NOMO-1 treated with dmso at 0.1 percent for 144 hours (cell line): Measurements from ENCODE around the gene SPATA3.

ENCODE experiments used
- DNase-seq: peaks from one replicate; lab custom pipeline; 2025; ENCODE audit not compliant: unreplicated experiment; lab: John Stamatoyannopoulos, UW

The SPATA3 gene

DNA sequence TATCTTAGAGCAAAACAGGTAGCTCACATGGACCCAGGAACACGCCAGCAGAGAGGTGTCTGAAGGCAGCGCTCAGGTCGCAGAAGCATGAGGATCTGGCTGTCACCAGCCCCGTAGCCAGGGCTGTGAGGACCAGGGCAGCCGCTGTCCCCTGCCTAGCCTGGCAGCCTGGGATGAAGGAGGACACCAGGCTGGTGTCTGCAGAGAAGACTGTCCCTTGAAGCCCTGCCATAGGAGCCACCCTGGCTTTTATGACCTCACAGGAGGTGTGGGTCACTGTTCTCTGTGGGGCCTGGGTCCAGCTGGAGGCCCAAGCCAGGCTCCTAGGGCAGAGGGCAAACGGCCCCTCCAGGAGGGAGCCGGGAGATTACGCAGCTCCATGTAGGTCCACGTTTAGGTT, at the start of gene SPATA3:
Gene SPATA3, plus strand, starts transcription at position 301 of the 400 bp plus-strand sequence. CDS start 113 bp downstream, outside the sequence.
- DNase-seq: no peak

DNA sequence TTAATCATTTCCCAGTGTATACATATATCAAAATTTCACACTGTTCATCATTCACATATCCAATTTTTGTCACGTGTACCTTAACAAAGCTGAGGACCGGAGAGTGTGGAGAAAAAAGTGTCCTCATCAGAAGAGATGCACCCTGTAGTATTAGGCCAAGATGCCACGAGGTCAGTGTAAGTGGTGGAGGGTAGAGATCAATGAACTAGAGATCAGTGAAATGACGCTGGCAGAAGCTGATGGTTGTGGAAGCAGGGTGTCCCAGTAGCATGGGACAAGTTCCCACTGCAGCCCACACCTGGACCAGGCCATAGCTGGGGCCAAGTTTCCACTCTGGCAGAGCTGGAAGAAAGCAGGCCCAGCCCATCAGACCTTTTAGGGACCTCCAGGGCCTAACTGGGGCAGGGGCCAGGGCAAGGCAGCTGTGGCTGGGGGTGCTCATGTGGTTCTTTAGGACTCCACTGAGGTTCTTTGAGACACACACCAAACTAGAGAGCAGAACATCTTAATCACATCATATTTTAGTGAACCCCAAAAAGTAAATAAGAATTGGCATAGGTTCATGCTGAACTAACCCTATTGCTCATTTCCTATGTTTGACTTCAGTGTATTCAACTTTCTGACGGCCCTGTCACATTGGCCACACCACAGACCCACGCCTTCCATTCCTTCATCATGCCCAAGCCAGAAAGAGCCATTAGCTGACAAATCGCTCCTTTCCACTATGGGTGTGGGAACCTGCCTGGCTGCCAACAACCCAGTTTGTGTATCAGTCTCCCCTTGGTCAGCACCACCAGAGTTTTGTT, 49.3 kb upstream of the SPATA3 start:
- no peak for DNase-seq

DNA sequence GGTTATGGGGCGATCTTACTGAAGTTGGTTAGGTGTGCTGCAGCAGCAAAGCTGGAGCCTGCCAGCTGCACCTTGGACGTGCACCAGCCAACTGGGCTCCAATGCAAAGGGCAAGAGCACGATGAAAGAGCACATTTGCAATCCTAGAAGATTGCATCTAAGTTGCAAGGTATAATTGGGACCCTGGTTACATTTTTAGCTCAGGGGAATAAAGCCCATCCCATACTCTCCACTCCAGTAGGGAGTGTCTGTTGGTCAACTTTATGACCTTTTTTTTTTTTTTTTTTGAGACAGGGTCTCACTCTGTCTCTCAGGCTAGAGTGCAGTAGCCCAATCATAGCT, 48.7 kb upstream of the SPATA3 start:
- no peak for DNase-seq

DNA sequence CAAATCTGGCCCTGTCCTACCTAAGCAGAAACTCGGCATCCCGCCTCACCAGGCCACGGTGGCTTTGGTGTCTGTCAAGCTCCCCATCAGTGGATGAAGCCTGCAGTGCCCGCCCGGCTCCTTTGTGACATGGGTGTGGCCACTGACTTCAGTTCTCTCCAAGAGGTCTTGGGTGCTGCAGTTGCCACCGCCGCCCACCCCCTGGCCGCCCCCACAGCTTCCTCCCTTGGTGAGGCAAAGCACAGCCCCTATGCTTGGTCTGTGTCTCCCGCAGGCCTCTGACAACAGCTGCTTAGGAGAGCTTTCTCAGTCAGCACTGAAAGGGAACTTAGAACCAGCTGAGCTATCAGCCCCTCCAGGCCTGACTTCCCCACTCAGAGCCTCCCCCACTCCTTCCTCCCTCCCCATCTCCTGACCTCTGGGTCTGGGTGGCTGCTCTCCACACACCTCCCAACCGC, 48.0 kb upstream of the SPATA3 start:
- DNase-seq: no peak

- DNase-seq: no peak
These were observed 45.7 kb upstream of the SPATA3 start for GRCh38 chr2:230949966-230950873.

DNA sequence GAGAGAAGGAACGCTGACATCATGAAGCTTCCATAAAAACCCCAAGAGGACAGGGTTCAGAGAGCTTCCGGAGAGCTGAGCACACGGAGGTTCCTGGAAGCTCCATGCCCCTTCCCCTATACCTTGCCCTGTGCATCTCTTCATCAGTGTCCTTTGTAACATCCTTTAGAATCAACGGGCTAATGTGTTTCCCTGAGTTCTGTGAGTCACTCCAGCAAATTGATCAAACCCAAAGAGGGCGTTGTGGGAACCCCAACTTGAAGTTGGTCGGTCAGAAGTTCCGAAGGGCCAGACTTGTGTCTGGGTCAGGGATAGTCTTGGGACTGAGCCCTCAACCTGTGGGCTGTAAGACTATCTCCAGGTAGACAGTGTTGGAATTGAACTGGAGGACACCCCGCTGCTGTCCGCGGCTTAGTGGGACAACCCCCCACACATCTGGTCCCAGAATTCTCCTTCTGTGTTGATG, 45.0 kb upstream of the SPATA3 start:
- DNase-seq: no peak

DNA sequence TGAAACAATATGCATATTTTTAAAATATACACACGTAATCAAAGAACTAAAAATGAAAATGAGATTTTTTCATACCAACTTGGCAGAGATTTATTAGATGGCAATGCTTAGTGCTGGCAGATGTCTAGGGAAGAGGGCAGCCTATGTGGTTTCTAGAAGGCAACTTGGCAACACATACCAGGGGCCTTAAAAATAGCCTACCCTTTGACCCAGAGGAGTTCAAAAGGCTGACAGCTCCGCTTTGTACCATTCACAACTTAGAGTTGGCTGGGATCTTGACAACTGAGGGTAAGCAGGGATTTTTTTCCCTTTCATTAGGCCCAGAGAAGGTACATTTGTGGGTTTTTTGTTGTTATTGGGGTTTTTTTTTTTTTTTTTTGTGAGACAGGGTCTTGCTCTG, 44.5 kb upstream of the SPATA3 start:
- no peak for DNase-seq

GRCh38 chr2:230952226-230952956, 43.5 kb upstream of the SPATA3 start:
- no peak for DNase-seq

DNA sequence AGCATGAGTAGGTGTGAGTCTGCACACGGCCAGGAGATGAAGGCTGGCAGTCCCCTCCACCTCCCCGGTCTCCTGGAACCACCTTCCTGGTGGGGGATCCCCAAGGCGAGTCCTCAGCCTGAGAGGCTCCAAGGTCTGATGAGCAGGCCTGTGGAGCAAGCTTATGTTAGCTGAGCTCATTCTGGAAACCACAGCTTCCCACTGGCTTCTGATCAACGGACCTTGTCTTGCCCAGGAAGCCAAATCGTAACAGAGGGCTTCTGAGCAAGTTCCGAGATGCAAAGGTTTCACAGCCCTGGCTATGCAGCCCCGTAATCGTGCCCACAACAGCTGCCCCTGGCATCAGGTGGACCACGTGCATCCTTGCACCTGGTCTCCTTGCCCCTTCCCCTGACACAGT, 42.1 kb upstream of the SPATA3 start:
- no peak for DNase-seq

DNA sequence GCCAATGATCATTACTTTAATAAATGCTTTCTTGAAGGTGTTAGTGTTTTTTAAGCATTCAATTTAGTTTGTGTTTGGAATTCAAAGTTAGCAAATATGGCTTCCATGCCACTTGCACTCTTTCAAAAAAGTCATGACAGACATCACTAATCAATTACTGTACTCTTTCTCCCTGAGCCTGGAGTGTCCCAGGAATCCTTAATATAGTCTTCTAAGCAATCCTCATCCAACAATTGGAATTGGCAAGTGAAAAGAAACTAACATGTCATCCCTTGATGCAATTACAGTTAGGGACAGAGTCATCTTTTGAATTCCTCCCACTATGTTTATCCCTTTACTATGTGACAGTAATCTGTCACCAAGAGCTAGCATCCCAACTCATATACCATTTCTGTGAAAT, 41.2 kb upstream of the SPATA3 start:
- no peak for DNase-seq

GRCh38 chr2:230955163-230955737, 40.7 kb upstream of the SPATA3 start:
- no peak for DNase-seq

DNA sequence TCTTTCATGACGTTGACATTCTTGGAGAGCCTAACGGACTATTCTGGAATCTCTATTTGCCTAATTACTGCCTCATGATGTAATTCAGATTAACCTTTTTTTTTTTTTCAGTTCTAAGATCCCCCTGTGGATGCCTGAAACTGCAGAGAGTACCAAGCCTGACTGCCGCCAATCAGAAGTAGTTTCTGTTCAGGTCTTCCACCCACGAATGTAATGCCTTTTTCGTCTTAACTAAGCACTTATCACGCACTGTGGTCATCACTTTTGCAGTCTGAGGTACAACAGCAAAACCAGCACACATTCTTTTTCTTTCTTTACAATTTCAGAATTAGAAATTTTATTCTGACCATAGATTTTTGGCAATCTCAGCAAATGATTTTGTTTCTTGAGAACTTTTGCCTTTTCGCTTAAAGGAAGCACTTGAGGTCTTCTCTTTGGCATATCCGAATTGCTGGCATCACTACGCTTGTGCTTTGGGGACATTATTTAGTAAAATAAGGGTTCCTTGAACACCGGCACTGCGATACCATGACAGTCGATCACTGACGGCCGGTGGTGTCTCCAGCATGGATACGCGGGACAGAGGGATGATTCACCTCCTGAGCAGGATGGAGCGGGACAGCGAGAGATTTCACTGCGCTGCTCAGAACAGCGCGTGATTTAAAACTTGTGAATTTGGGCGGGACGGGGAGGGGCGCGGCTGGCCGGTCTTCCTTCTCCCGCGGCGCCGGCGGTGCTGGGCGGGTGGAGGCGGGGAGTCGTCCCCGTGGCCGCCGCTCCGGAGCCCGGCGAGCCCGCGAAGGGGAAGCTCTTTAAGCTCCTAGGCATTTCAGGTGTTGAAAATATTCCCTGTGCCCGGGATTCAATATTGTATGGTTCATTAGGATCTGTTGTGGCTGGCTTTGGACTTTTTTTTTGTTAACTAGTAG, 38.8 kb upstream of the SPATA3 start:
- no peak for DNase-seq

GRCh38 chr2:230957756-230958391, 38.0 kb upstream of the SPATA3 start:
- DNase-seq: no peak

DNA sequence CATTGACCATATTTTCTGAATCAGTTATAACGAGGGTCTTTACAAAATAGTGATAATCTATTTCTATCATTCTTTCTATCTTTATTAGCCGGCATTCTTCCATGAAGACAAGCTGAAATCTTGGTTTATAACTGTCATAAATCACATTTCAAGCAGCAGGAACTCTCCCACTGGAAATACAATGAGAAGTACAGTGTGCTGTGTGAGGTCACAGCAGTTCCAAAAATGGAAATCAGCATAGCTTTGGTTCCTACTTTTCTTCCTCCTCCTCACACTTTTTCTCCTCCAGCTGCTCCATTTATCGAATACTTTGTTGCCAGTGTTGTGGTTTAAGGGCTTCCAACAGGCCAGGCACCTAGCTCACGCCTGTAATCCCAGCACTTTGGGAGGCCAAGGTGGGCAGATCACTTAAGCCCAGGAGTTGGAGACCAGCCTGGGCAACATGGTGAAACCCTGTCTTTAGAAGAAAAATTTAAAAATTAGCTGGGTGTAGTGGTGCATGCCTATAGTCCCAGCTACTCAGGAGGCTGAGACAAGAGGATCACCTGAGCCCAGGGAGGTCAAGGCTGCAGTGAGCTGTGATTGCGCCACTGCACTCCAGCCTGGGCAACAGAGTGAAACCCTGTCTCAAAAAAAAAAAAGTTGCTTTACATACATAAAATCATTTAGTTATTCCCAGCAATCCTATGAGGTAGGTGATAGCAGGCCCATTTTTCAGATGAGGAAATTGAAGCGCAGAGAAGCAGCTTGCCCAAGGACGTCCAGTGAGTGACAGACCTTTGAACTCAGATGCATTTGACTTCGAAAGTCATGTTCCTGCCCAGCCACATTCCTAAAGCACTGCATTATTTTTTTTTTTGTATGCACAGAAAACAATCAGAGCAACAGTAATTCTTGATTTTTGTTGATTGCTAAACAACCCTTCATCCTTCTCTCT, 36.8 kb upstream of the SPATA3 start:
- no peak for DNase-seq

DNA sequence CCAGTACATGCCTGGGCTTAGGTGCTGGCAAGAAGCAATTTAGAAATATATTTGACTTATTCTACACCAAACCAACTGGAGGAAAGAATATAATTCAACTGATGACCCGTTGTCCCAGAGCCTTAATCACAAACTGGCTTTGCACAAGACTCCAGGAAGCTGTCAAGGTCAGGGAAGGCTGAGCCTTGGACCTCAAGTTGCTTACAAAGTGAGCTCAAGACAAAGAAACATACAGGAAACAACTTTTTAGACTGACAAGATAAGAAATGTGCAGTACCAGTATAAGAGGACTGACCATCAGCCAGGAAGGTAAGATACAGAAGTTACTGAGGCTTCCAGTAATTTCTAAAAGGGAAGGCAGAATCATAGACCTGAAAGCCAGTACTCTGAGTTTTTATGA, 35.9 kb upstream of the SPATA3 start:
- DNase-seq: no peak

DNA sequence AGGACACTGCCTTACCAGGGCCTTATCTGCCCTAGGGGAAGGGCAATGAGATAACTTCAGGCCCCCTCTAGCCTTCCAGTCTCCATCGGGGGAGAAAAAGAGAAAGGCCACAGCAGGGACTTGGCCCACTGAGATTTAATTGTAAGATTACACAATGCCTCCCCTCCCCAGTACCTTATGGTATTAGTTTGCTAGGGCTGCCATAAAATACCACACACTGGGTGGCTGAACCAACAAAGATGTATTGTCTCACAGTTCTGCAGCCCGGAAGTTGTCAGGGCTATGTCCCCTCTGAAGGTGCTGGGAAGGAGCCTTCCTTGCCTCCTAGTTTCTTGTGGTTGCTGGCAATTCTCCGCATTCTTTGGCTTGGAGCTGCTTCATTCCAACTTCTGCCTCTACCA, 34.8 kb upstream of the SPATA3 start:
- no peak for DNase-seq

DNA sequence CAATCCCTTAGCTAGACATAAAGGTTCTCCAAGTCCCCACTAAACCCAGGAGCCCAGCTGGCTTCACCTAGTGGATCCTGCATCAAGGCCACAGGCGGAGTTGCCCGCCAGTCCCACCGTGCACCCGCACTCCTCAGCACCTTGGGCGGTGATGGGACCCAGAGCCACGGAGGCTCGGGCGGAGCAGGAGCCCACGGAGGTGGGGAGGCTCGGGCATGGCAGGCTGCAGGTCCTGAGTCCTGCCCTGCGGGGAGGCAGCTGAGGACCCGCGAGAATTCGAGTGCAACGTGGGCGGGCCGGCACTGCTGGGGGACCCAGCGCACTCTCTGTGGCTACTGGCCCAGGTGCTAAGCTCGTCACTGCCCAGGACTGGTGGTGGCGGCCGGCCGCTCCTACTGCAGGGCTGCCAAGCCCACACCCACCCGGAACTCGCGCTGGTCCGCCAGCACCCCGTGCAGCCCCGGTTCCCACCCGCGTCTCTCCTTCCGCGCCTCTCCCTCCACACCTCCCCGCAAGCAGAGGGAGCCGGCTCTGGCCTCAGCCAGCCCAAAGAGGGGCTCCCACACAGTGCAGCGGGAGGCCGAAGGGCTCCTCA, 31.7 kb upstream of the SPATA3 start:
- DNase-seq: no peak

DNA sequence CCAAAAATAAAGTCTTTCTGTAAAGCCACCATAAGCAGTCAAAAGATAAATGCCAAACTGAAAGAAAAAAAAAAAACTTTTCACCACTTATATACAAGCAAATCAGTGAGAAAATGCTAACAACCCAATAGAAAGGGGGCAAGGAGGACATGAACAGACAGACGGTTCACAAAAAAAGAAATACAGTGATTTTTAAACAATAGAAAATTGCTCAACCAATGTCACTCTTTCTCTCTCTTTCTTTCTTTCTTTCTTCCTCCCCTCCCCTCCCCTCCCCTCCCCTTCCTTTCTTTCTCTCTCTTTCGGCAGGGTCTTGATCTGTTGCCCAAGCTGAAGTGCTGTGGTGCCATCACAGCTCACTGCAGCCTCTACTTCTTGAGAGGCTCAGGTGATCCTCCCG, 28.8 kb upstream of the SPATA3 start:
- DNase-seq: no peak
